Right lobe of liver (tissue), 6 donors: ENCODE results near the gene SLC10A4. TPM values are rescaled to one million over a fixed set of nuclear protein-coding genes. Genes with fewer than 3 reads are reported as not detected.
"Not testable (repeated sequence)": the region's sequence is repeated elsewhere in the genome, so short reads cannot be mapped to it uniquely, and the experiment has no call there.

Experiments used
- ATAC-seq, 4 donors: fragments of 200-7000 bp; cut with Tn5 transposase; one replicate each; pipeline ENCODE4 v1.9.1; 2020; ENCODE audit warnings: mild to moderate bottlenecking in 4 of 4, moderate library complexity in 4 of 4
- DNase-seq, 3 donors: peaks; one replicate each; pipeline ENCODE4 v3.0.0-alpha.2; 2020
- H3K27ac ChIP-seq, 3 donors: fragments of 200-600 bp; one replicate each; pipeline ENCODE4 v1.8.0; 2022
- H3K27me3 ChIP-seq, 2 donors: fragments of 200-600 bp; one replicate each; pipeline ENCODE4 v1.8.0; 2022
- H3K36me3 ChIP-seq, 4 donors: fragments of 200-600 bp; sonication (generic) in 1 of 4; one replicate each; pipeline versions ENCODE4 v1.5.1 to v1.8.0; 2017 to 2022; ENCODE audit warnings: control low read depth in 1 of 4
- H3K4me1 ChIP-seq, 4 donors: fragments of 200-600 bp; sonication (generic) in 1 of 4; one replicate each; pipeline versions ENCODE4 v1.5.1 to v1.8.0; 2017 to 2022; ENCODE audit warnings: control low read depth in 1 of 4
- H3K4me3 ChIP-seq, 3 donors: fragments of 200-600 bp; one replicate each; pipeline ENCODE4 v1.8.0; 2022
- H3K9me3 ChIP-seq, 4 donors: fragments of 200-600 bp; sonication (generic) in 1 of 4; one replicate each; pipeline versions ENCODE4 v1.5.1 to v1.8.0; 2017 to 2022; ENCODE audit warnings: control low read depth in 1 of 4
- POLR2A ChIP-seq: fragments of 450-650 bp; IDR thresholded peaks from one replicate; pipeline ENCODE4 v1.6.1; 2017; ENCODE audit warnings: antibody characterized with exemption, mild to moderate bottlenecking
- WGBS: methylation state at CpG from one replicate; pipeline ENCODE4 v1.1.6; 2018; ENCODE audit warnings: low coverage, low lambda C conversion rate; ENCODE audit not compliant: insufficient coverage; ENCODE audit errors: missing lambda C conversion rate; 5-methylcytosine and 5-hydroxymethylcytosine counted together
- intact Hi-C, 2 donors: fragments of 100-400 bp; cut with DNase I; formaldehyde crosslinking; loops; one replicate each; pipeline versions ENCODE4 v1.11.2 to v1.14.1; 2022
- long read RNA-seq: library from polyadenylated mRNA; unstranded; transcript quantifications from one replicate; pipeline ENCODE4 v2.0.0, GENCODE V29; 2019
- total RNA-seq, 6 experiments: library from RNA; depleted of rRNA in 2 of 6; stranded (reverse); fragments of >200 nt in 2 of 6; fragmentation: NEBNext Ultra II Directional in 3 of 6; extraction: Animal tissue kit (Norgen Biotek cat#: 25700) in 3 of 6; gene quantifications; one replicate each; pipeline versions ENCODE4 v1.1.0 to v1.2.4, GENCODE V29; 2016 to 2023
- TF ChIP-seq, protein P1 (sequence below), 4 donors: fragments of 200-600 bp in 3 of 4; fragments of 450-650 bp in 1 of 4; IDR thresholded peaks; one replicate each; pipeline versions ENCODE4 v1.5.1 to v1.8.0; 2016 to 2022; ENCODE audit warnings: antibody characterized with exemption in 4 of 4, mild to moderate bottlenecking in 2 of 4
- donor health status: DM: no; HTN: yes; CAD: no.
- donor health status: DM: no; HTN: no; CAD: no.
- donor health status: DM: no; HTN: no; CAD: no.
- donor health status: DM: no; HTN: yes; CAD: no.
- donor health status: DM: no; HTN: yes; CAD: no.

Gene SLC10A4, protein sequence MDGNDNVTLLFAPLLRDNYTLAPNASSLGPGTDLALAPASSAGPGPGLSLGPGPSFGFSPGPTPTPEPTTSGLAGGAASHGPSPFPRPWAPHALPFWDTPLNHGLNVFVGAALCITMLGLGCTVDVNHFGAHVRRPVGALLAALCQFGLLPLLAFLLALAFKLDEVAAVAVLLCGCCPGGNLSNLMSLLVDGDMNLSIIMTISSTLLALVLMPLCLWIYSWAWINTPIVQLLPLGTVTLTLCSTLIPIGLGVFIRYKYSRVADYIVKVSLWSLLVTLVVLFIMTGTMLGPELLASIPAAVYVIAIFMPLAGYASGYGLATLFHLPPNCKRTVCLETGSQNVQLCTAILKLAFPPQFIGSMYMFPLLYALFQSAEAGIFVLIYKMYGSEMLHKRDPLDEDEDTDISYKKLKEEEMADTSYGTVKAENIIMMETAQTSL
- under 1 TPM in 1 of 6 experiments, not detected in 5; 0.22 TPM for total RNA-seq
- long read RNA-seq = 0 reads

GRCh38 chr4:48483006-48483776 lies at the start of gene SLC10A4:
SLC10A4 (plus strand) TSS chr4:48483343; CDS start chr4:48483562, 219 bp downstream.
- H3K36me3 ChIP-seq = no peaks in the 10 kb centered on the region
- peaks cover 6 to 14% of the 10 kb centered on the region in 2 donors for H3K27me3 ChIP-seq
- intact Hi-C loops = no loop called here
- peak within 1 kb of the TSS in 1 of 3 donors; percentile 19 for H3K4me3 ChIP-seq
- no peaks in the 10 kb centered on the region for H3K9me3 ChIP-seq
- DNase-seq = no peak
- TF ChIP-seq, protein P1, sequence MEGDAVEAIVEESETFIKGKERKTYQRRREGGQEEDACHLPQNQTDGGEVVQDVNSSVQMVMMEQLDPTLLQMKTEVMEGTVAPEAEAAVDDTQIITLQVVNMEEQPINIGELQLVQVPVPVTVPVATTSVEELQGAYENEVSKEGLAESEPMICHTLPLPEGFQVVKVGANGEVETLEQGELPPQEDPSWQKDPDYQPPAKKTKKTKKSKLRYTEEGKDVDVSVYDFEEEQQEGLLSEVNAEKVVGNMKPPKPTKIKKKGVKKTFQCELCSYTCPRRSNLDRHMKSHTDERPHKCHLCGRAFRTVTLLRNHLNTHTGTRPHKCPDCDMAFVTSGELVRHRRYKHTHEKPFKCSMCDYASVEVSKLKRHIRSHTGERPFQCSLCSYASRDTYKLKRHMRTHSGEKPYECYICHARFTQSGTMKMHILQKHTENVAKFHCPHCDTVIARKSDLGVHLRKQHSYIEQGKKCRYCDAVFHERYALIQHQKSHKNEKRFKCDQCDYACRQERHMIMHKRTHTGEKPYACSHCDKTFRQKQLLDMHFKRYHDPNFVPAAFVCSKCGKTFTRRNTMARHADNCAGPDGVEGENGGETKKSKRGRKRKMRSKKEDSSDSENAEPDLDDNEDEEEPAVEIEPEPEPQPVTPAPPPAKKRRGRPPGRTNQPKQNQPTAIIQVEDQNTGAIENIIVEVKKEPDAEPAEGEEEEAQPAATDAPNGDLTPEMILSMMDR (IDR thresholded peaks at IDR 0.05) = no peak
- TF ChIP-seq POLR2A = no peak
- 12% methylated on average over 6 of the region's 85 CpGs for WGBS
- no peak within 1 kb of the TSS for H3K27ac ChIP-seq
- no peaks in the 10 kb centered on the region for H3K4me1 ChIP-seq
- ATAC-seq = peak in 2 of 4 donors; percentile 13 to 21

DNA sequence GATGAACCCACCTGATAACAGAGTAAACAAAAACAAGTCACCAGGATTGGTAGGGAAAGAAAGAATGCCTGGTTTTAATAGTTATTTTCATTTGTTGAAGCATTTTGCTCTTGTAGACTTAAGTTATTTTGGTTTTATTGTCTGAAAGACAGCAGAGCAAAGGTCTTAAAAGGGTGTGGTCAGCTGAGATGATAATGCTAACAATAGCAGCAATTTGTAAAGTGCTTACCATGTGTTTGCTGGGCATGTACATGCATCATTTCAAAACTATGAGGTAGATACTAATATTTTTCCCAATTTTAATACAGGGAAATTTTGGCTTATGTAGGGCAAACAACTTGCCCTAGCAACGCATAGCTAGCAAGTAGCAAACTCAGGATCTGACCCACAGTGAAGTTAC lies 46.8 kb upstream of the SLC10A4 start:
- Histone ChIP-seq H3K27me3 (no peaks in the 10 kb centered on the region), H3K36me3 (no peaks in the 10 kb centered on the region), H3K9me3 (no peaks in the 10 kb centered on the region), H3K4me1 (peaks cover 0 to 3% (median 0%) of the 10 kb centered on the region in 4 donors), H3K27ac (no peak overlapping the region), H3K4me3 (no peak overlapping the region)
- intact Hi-C loops = no loop called here
- TF ChIP-seq, protein P1 (IDR thresholded peaks at IDR 0.05) = no peak
- no peak for TF ChIP-seq POLR2A
- ATAC-seq (no peak), DNase-seq (no peak)
- 90% methylated on average over 1 of the region's 1 CpG for whole genome bisulfite sequencing

DNA sequence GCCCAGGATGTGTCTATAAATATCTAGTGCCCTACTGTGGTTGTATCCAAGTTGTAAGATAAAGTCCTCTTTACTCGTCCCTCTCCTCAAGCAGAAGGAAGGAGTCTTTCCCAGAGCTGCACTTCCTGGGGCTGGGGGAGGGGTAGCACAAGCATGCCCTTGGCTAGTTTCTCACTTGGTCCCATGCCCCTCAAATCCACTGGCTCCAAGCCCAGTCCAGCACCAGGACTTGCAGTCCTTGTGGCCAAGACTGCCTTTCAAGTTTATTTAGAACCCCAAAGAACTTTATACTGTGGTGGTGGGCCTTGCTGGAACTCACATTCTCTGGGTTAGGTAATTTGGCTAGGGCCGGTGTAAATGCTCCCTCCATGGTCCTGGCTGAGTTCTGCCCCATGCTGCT lies 43.2 kb upstream of the SLC10A4 start:
- TF ChIP-seq, protein P1 (IDR thresholded peaks at IDR 0.05) = no peak
- no peak for TF ChIP-seq POLR2A
- Histone ChIP-seq H3K36me3 (peaks cover 0 to 2% (median 0%) of the 10 kb centered on the region in 4 donors), H3K4me3 (no peak overlapping the region), H3K9me3 (no peaks in the 10 kb centered on the region), H3K4me1 (no peaks in the 10 kb centered on the region), H3K27me3 (no peaks in the 10 kb centered on the region), H3K27ac (no peak overlapping the region)
- 50% methylated on average over 1 of the region's 2 CpGs for WGBS
- ATAC-seq (no peak), DNase-seq (no peak)
- intact Hi-C loops = no loop called here

DNA sequence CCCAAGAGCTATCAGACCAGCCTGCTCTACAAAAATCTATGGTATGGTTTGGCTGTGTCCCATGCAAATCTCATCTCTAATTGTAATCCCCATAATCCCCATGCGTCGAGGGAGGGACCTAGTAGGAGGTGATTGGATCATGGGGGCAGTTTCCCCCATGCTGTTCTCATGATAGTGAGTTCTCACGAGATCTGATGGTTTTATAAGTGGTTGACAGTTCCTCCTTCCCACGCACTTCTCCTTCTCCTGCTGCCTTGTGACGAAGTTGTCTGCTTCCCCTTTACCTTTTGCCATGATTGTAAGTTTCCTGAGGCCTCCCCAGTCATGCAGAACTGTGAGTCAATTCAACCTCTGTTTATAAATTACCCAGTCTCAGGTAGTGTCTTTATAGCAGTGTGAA lies 42.2 kb upstream of the SLC10A4 start:
- H3K36me3 ChIP-seq, DNase-seq, ATAC-seq, H3K27me3 ChIP-seq, H3K4me1 ChIP-seq, intact Hi-C loops, H3K4me3 ChIP-seq, H3K27ac ChIP-seq, H3K9me3 ChIP-seq: not testable (repeated sequence)
- 70% methylated on average over 3 of the region's 5 CpGs for WGBS

- TF ChIP-seq, protein P1 (IDR thresholded peaks at IDR 0.05) = peak; percentile 36 to 64 (median 56)
- no peak for TF ChIP-seq POLR2A
- H3K4me1 ChIP-seq = no peaks in the 10 kb centered on the region
- no peak overlapping the region for H3K4me3 ChIP-seq
- intact Hi-C loops = no loop called here
- no peaks in the 10 kb centered on the region for H3K9me3 ChIP-seq
- ATAC-seq (peak in 2 of 4 donors; percentile 35 to 36), DNase-seq (no peak)
- H3K27me3 ChIP-seq = no peaks in the 10 kb centered on the region
- H3K27ac ChIP-seq = no peak overlapping the region
- WGBS = 1% methylated on average over 3 of the region's 3 CpGs
- H3K36me3 ChIP-seq = peaks cover 0 to 2% (median 0%) of the 10 kb centered on the region in 4 donors
These were observed 37.4 kb upstream of the SLC10A4 start for GRCh38 chr4:48445704-48446103.
